HepG2 (cell line): Measurements from ENCODE around the gene PACSIN1. TPM values are rescaled to one million over a fixed set of nuclear protein-coding genes. Genes with fewer than 3 reads are reported as not detected.

ENCODE experiments used
- ATAC-seq: fragments of 200-7000 bp; cut with Tn5 transposase; 3 replicates; pipeline ENCODE4 v1.9.1; 2020; ENCODE audit warnings: mild to moderate bottlenecking, moderate library complexity
- Bru-seq: library from RNA; stranded (reverse); fragments of 400-500 nt; gene quantifications from one replicate; lab custom pipeline; 2021; lab: Mats Ljungman, UMichigan
- BruChase-seq, 2 experiments: library from RNA; stranded (reverse); fragments of 400-500 nt; gene quantifications; one replicate each; lab custom pipeline; 2021; lab: Mats Ljungman, UMichigan
- BruUV-seq: library from RNA; stranded (reverse); fragments of 400-500 nt; replicated peaks from 2 replicates; lab custom pipeline; 2021; lab: Mats Ljungman, UMichigan
- CTCF ChIA-PET: fragments of 300-600 bp; formaldehyde crosslinking; extraction: SDS; loops from one replicate; lab custom pipeline; 2021; ENCODE audit warnings: low total read pairs, inconsistent platforms, low intra/inter-chr PET ratio; lab: Yijun Ruan, JAX
- POLR2A ChIA-PET: fragments of 350-600 bp; sonication (Branson Sonifier 250); formaldehyde crosslinking; loops from one replicate; lab custom pipeline; 2020; ENCODE audit warnings: antibody characterized with exemption, inconsistent platforms; lab: Yijun Ruan, JAX
- DNase-seq: peaks from one replicate; pipeline ENCODE4 v3.0.0-alpha.2; 2015; ENCODE audit warnings: low spot score
- FAIRE-seq: peaks from 3 replicates; lab custom pipeline; 2011; peaks lifted over from hg19 to GRCh38; lab: Jason Lieb, UNC
- H2AFZ ChIP-seq: one replicate; pipeline ENCODE4 v1.6.1; 2011; ENCODE audit warnings: low read length, inconsistent platforms
- H3K27ac ChIP-seq: fragments of 300-600 bp; 3 replicates; pipeline ENCODE4 v1.8.0; 2011; ENCODE audit warnings: mixed run types, mild to moderate bottlenecking, mixed read lengths, low read length, inconsistent platforms; ENCODE audit not compliant: insufficient read depth; ENCODE audit errors: extremely low read length
- H3K27me3 ChIP-seq, 2 experiments: fragments of 200-600 bp in 1 of 2; 2 replicates in 1 of 2; 3 replicates in 1 of 2; pipeline versions ENCODE4 v1.6.0 to v1.8.0; 2011; ENCODE audit warnings: low read length in 2 of 2, mild to moderate bottlenecking in 2 of 2, moderate library complexity in 2 of 2, inconsistent platforms in 1 of 2; ENCODE audit not compliant: insufficient read depth in 2 of 2, control insufficient read depth in 1 of 2
- H3K36me3 ChIP-seq, 2 experiments: fragments of 200-600 bp in 1 of 2; replicated peaks in 1 of 2; 2 replicates in 1 of 2; 3 replicates in 1 of 2; pipeline versions ENCODE4 v1.5.1 to v1.8.0; 2011; ENCODE audit warnings: low read length in 2 of 2, inconsistent platforms in 1 of 2; ENCODE audit not compliant: insufficient read depth in 2 of 2, control insufficient read depth in 1 of 2
- H3K4me1 ChIP-seq: 2 replicates; pipeline ENCODE4 v1.5.1; 2012; ENCODE audit warnings: low read length, inconsistent platforms; ENCODE audit not compliant: insufficient read depth
- H3K4me2 ChIP-seq: 2 replicates; pipeline ENCODE4 v1.6.0; 2011; ENCODE audit warnings: low read depth, low read length, inconsistent platforms
- H3K4me3 ChIP-seq, 3 experiments: fragments of 200-600 bp in 1 of 3; sonication (generic), shearing (Covaris generic) in 1 of 3; replicated peaks in 1 of 3; 2 replicates each; pipeline ENCODE4 v1.5.1; 2011 to 2016; ENCODE audit warnings: low read length in 3 of 3, inconsistent platforms in 2 of 3, low read depth in 2 of 3, mild to moderate bottlenecking in 2 of 3, control low read depth in 1 of 3, mixed read lengths in 1 of 3; ENCODE audit not compliant: insufficient read depth in 1 of 3
- H3K79me2 ChIP-seq: one replicate; pipeline ENCODE4 v1.6.1; 2011; ENCODE audit warnings: low read length, inconsistent platforms; ENCODE audit not compliant: insufficient read depth
- H3K9ac ChIP-seq: 2 replicates; pipeline ENCODE4 v1.6.0; 2011; ENCODE audit warnings: mild to moderate bottlenecking, low read depth, low read length, inconsistent platforms; ENCODE audit not compliant: insufficient read depth
- H3K9me3 ChIP-seq: 2 replicates; pipeline ENCODE4 v1.5.1; 2012; ENCODE audit warnings: mild to moderate bottlenecking, low read length
- H4K20me1 ChIP-seq: 2 replicates; pipeline ENCODE4 v1.6.0; 2011; ENCODE audit warnings: inconsistent platforms, mild to moderate bottlenecking, low read length, moderate library complexity; ENCODE audit not compliant: insufficient read depth
- SP2 ChIP-seq: sonication (generic); formaldehyde crosslinking; IDR thresholded peaks from 2 replicates; pipeline ENCODE4 v1.5.1; 2020; ENCODE audit warnings: mild to moderate bottlenecking, missing genetic modification reagents
- ZMAT3 ChIP-seq: sonication (generic); formaldehyde crosslinking; conservative IDR thresholded peaks from 2 replicates; pipeline ENCODE4 v1.7.0; 2021; ENCODE audit warnings: missing genetic modification reagents
- ZNF136 ChIP-seq: sonication (generic); formaldehyde crosslinking; IDR thresholded peaks from 2 replicates; pipeline ENCODE4 v1.8.1; 2022; ENCODE audit warnings: low read depth, mild to moderate bottlenecking, moderate library complexity, missing genetic modification reagents
- WGBS: methylation state at CpG from one replicate; pipeline ENCODE4 v1.1.6; 2017; ENCODE audit warnings: low lambda C conversion rate; 5-methylcytosine and 5-hydroxymethylcytosine counted together
- in situ Hi-C: cut with HindIII; loops from 2 replicates; pipeline ENCODE4 v1.10.0; 2017; ENCODE audit warnings: low pct_unique_long_range_greater_than_20kb; ENCODE audit not compliant: extremely low pct_ligation_motif_present
- intact Hi-C: fragments of 100-400 bp; cut with micrococcal nuclease; formaldehyde crosslinking; loops from one replicate; pipeline ENCODE4 v1.10.0; 2022; ENCODE audit not compliant: unreplicated experiment
- long read RNA-seq, 2 experiments: library from RNA in 1 of 2; library from polyadenylated mRNA in 1 of 2; stranded (forward) in 1 of 2; unstranded in 1 of 2; transcript quantifications; one replicate each; pipeline ENCODE4 v2.0.0, GENCODE V29; 2019 to 2022
- polyA minus RNA-seq, 3 experiments: library from RNA; depleted of rRNA, polyadenylated mRNA; stranded (reverse); fragments of >200 nt; gene quantifications; 2 replicates each; pipeline ENCODE4 v1.2.3, GENCODE V29; 2011; ENCODE audit warnings: low replicate concordance in 1 of 3
- polyA plus RNA-seq, 8 experiments: library from polyadenylated mRNA; depleted of rRNA in 3 of 8; stranded (reverse) in 7 of 8; unstranded in 1 of 8; fragments of >200 nt; fragmentation: Illumina TruSeq in 4 of 8; extraction: Trizol in 4 of 8; gene quantifications; 2 replicates each; pipeline versions ENCODE4 v1.2.1 to v1.2.3, GENCODE V29; 2011 to 2016; ENCODE audit warnings: low read depth in 4 of 8, missing spikeins in 1 of 8, mixed read lengths in 1 of 8; ENCODE audit not compliant: insufficient read depth in 1 of 8
- total RNA-seq, 5 experiments: library from RNA; depleted of rRNA; stranded (reverse); fragments of >200 nt; fragmentation: Illumina TruSeq; extraction: Trizol; gene quantifications; 2 replicates each; pipeline ENCODE4 v1.2.3, GENCODE V29; 2016; ENCODE audit warnings: low read depth in 1 of 5

Gene PACSIN1, protein sequence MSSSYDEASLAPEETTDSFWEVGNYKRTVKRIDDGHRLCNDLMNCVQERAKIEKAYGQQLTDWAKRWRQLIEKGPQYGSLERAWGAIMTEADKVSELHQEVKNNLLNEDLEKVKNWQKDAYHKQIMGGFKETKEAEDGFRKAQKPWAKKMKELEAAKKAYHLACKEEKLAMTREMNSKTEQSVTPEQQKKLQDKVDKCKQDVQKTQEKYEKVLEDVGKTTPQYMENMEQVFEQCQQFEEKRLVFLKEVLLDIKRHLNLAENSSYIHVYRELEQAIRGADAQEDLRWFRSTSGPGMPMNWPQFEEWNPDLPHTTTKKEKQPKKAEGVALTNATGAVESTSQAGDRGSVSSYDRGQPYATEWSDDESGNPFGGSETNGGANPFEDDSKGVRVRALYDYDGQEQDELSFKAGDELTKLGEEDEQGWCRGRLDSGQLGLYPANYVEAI
- total RNA-seq (2016; rRNA removed; fragmentation: Illumina TruSeq; extraction: Trizol) (not detected in 2 replicates), polyA plus RNA-seq (2011; rRNA removed) (not detected in 2 replicates), polyA minus RNA-seq (2011; rRNA and poly(A)+ RNA removed; ENCODE audit: low replicate concordance) (0.04 and 0.05 TPM in 2 replicates), Bru-seq, nascent RNA (percentile 8 among the genes with signal in this experiment), BruChase-seq, experiment 1, labeled RNA remaining after a 6-hour chase (percentile 15 among the genes with signal in this experiment), BruChase-seq, experiment 2, labeled RNA remaining after a 2-hour chase (percentile 11 among the genes with signal in this experiment)
- not detected in 2 replicates for total RNA-seq (2016; cell fraction: cytosol; rRNA removed; fragmentation: Illumina TruSeq; extraction: Trizol; ENCODE audit: low read depth)
- not detected in 2 replicates for total RNA-seq (2016; cell fraction: insoluble cytoplasmic fraction; rRNA removed; fragmentation: Illumina TruSeq; extraction: Trizol)
- total RNA-seq (2016; cell fraction: membrane; rRNA removed; fragmentation: Illumina TruSeq; extraction: Trizol): not detected in 2 replicates
- total RNA-seq (2016; cell fraction: nucleus; rRNA removed; fragmentation: Illumina TruSeq; extraction: Trizol): not detected in 2 replicates
- 0.01 TPM in 1 of 2 replicates, not detected in the other for polyA plus RNA-seq (2011; cell fraction: cytosol; rRNA removed)
- not detected in 2 replicates for polyA plus RNA-seq (2011; cell fraction: nucleus; rRNA removed)
- polyA plus RNA-seq (2012): not detected in 2 replicates
- not detected in 2 replicates for polyA plus RNA-seq (2016; cell fraction: cytosol; fragmentation: Illumina TruSeq; extraction: Trizol; ENCODE audit: low read depth)
- polyA plus RNA-seq (2016; cell fraction: insoluble cytoplasmic fraction; fragmentation: Illumina TruSeq; extraction: Trizol; ENCODE audit: low read depth): not detected in 2 replicates
- not detected in 2 replicates for polyA plus RNA-seq (2016; cell fraction: membrane; fragmentation: Illumina TruSeq; extraction: Trizol; ENCODE audit: low read depth)
- not detected in 2 replicates for polyA plus RNA-seq (2016; cell fraction: nucleus; fragmentation: Illumina TruSeq; extraction: Trizol; ENCODE audit: insufficient read depth, low read depth)
- polyA minus RNA-seq (2011; cell fraction: cytosol; rRNA and poly(A)+ RNA removed): not detected in 2 replicates
- not detected in 2 replicates for polyA minus RNA-seq (2011; cell fraction: nucleus; rRNA and poly(A)+ RNA removed)
- long read RNA-seq, experiment 1: 0 reads
- long read RNA-seq, experiment 2: 0 reads

GRCh38 chr6:34465531-34466241, at the start of gene PACSIN1:
Gene PACSIN1, plus strand, starts transcription at chr6:34466076. Its CDS starts 60,230 bp downstream, at chr6:34526306.
- Histone ChIP-seq H3K27ac (no peak within 1 kb of the TSS), H3K9ac (no peak within 1 kb of the TSS), H3K4me3 (peak within 1 kb of the TSS in 1 of 3 experiments; percentile 44; a peak in 1 of 6 replicates), H2AFZ (no peak within 1 kb of the TSS), H3K9me3 (no peaks in the 10 kb centered on the region), H3K79me2 (no peaks in the 10 kb centered on the region), H3K4me1 (peaks cover 18% of the 10 kb centered on the region), H3K36me3 (no peaks in the 10 kb centered on the region), H3K27me3 (peaks cover 13 to 41% of the 10 kb centered on the region in 2 experiments; a peak in 4 of 5 replicates), H3K4me2 (peak within 1 kb of the TSS; percentile 57), H4K20me1 (peaks cover 2% of the 10 kb centered on the region; the same call in 1 of the 2 replicates)
- BruUV-seq: no TSS peak
- ChIA-PET CTCF (no interaction called here), POLR2A (no interaction called here)
- 31% methylated on average over 48 of the region's 67 CpGs for WGBS
- intact Hi-C loops (no loop called here), in situ Hi-C loops (loop anchor here (10.0 kb wide), 1 partner anchor 139 kb away; no protein-coding TSS in a partner anchor)
- ATAC-seq (peak; percentile 19; the same call in 2 of the 3 replicates), FAIRE-seq (no peak), DNase-seq (no peak)
- TF ChIP-seq ZMAT3 (no peak), ZNF136 (CRISPR knock-in tag) (no peak), SP2 (no peak)
